NK-92 treated with Interleukin-12 subunit alpha and Interleukin-12 subunit beta, amount 100 ng/mL, for 24 hours (cell line): ENCODE measurements around the gene OR14J1.
"Not testable (repeated sequence)": the region's sequence is repeated elsewhere in the genome, so short reads cannot be mapped to it uniquely, and the experiment has no call there.

Source experiments
- DNase-seq: peaks from one replicate; lab custom pipeline; 2025; lab: John Stamatoyannopoulos, UW

OR14J1 gene, protein sequence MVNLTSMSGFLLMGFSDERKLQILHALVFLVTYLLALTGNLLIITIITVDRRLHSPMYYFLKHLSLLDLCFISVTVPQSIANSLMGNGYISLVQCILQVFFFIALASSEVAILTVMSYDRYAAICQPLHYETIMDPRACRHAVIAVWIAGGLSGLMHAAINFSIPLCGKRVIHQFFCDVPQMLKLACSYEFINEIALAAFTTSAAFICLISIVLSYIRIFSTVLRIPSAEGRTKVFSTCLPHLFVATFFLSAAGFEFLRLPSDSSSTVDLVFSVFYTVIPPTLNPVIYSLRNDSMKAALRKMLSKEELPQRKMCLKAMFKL

DNA sequence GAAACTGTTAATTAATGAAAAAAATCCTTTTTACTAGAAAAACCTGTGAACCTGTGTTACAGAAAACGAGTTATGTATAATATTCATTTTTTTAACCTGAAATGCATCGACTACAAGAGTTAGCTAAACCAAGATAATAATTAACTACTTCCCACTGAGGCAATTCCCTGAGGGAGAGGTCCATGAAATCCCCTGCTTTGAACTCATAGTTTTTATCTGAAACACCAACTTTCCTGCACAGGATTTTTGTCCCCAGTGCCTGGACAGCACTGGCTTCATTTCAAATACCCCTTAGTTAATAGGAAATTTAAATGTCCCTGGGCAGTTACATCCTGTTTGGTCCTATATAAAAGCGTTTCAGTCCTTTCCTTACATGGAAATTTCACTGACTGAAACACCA is at the start of gene OR14J1:
Gene OR14J1, plus strand, starts transcription at position 386 of the 400 bp plus-strand sequence. CDS start 4,989 bp downstream, outside the sequence.
- DNase-seq = no peak

GRCh38 chr6:29251736-29252135 is 49.8 kb upstream of the OR14J1 start:
- DNase-seq = no peak

- DNase-seq = no peak
These were observed 46.0 kb upstream of the OR14J1 start for GRCh38 chr6:29255530-29255929.

DNA sequence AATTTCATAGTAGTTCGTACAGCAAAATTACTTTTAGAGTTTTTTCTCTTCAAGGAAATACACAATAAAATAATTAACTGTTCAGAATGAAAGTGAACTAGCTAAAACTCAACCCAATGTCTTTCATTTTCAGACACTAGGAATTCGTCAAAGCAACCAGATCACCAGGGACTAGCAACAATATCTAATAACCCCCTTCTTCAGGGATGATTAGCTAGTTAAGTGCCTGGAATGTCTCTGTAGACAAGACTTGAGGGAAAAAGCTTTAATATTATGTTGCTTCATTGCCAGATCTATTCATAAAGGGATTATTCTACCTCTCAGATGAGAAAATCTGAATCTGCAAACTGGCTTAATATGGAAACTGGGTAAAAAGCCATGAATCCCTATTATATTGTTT is 41.8 kb upstream of the OR14J1 start:
- DNase-seq = no peak

GRCh38 chr6:29263001-29263400 is 38.5 kb upstream of the OR14J1 start:
- DNase-seq = no peak

GRCh38 chr6:29294499-29294914 is 7.0 kb upstream of the OR14J1 start:
- no peak for DNase-seq

- no peak for DNase-seq
These were observed 6.3 kb upstream of the OR14J1 start for GRCh38 chr6:29295181-29295585.

GRCh38 chr6:29295623-29296022 is 5.9 kb upstream of the OR14J1 start:
- DNase-seq = no peak

DNA sequence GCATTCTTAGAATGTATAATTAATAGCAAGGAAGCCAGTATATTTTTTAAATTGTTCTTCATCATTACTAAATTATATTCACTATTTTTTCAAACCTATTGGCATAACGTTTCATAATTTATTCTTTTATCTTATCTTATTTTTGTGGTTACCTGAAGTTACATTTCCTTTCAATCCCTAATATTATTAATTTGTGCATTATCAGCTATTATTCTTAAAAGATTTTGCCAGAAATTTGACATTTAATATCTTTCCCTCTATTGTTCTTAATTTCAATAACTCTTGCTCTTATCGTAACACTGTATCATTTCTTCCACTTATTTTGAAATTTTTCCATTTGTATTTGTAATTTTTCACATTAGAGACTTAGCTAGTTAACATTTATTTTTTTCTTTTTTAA is 18.4 kb downstream of the OR14J1 start:
- DNase-seq = no peak

- not testable (repeated sequence) for DNase-seq
These were observed 21.8 kb downstream of the OR14J1 start for GRCh38 chr6:29323332-29323731.

- DNase-seq = no peak
These were observed 24.3 kb downstream of the OR14J1 start for GRCh38 chr6:29325777-29326176.

GRCh38 chr6:29332676-29333075 is 31.2 kb downstream of the OR14J1 start:
- no peak for DNase-seq

DNA sequence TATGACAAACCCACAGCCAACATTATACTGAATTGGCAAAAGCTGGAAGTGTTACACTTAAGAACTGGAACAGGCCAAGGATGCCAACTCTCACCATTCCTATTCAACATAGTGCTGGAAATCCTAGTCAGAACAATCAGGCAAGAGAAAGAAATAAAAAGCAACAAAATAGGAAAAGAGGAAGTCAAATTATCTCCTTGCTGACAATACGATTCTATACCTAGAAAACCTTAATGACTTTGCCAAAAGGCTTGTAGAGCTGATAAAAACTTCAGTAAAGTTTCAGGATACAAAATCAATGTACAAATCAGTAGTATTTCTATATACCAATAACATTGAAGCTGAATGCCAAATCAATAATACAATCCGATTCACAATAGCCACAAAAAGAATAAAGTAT is 34.8 kb downstream of the OR14J1 start:
- DNase-seq = no peak

DNA sequence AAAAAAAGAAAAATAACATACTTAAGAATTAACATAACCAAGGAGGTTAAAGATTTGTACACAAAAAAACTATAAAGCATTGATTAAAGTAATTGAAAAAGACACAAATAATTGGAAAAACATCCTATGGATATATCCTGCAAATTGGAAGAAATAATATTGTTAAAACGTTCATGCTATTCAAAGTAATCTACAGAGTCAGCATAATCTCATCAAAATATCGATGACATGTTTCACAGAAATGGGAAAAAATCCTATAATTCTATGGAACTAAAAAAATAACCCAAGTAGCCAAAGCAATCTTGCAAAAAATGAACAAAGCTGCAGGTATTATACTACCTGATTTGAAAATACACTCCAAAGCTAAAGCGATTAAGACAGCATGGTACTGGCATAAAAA is 43.9 kb downstream of the OR14J1 start:
- no peak for DNase-seq

DNA sequence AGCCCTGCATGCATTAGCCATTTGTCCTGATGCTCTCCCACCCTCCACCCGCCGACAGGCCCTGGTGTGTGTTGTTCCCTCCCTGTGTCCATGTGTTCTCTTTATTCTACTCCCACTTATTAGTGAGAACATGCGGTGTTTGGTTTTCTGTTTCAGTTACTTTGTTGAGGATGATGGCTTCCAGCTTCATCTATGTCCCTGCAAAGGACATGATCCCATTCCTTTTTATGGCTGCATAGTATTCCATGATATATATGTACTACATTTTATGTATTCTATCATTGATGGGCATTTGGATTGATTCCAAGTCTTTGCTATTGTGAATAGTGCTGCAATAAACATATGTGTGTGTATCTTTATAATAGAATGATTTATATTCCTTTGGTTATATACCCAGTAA is 47.8 kb downstream of the OR14J1 start:
- DNase-seq = not testable (repeated sequence)

DNA sequence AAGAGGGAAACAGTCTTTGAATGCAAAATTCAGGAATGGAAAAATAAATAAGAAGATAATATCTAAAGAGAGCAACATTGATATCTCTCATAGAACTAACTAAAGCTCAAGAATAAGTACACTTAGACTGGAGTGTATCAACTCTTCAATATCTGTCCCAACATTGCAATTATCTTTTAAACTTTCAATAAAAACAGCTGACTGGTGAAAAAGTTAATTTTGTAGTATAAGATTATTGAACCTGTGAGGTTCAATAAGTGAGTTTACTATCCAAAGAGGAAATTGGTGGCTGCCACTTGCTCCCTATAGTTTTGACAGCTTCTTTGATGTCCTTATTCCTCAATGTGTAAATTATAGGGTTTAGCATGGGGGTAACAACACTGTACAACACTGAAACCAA is 53.5 kb downstream of the OR14J1 start:
- DNase-seq = no peak

DNA sequence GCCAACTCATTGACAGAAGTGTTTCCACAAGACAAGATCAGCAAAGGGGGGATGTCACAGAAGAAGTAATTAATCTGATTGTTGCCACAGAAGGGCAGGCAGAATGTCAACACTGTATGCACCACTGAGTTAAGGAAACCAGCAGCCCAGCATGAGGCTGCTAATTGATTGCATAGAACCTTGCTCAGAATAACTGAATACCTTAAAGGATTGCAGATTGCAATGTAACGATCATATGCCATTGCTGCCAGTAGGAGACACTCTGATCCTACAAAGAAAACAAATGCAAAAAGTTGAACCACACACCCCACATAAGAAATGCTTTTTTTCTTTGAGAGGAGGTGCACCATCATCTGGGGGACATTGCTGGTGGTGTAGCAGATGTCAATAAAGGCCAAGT is 54.1 kb downstream of the OR14J1 start:
- DNase-seq = no peak
